ENCODE results near the gene TMEM191C.
"Not testable (repeated sequence)": the region's sequence is repeated elsewhere in the genome, so short reads cannot be mapped to it uniquely, and the experiment has no call there.

Gene TMEM191C

GRCh38 chr22:21510397-21510796 lies 43.2 kb downstream of the TMEM191C start:
- H3K9me3 ChIP-seq (ENCODE audit: insufficient read depth, low read length); DNase-seq (ENCODE audit: low read depth, low spot score); H3K4me3 ChIP-seq (ENCODE audit: insufficient read length, low read depth); H3K9ac ChIP-seq (ENCODE audit: insufficient read length, low read depth); H3K4me1 ChIP-seq (ENCODE audit: insufficient read depth, insufficient read length); H3K27me3 ChIP-seq (ENCODE audit: insufficient read depth, insufficient read length); H3K36me3 ChIP-seq (ENCODE audit: insufficient read depth, insufficient read length, low read length): not testable (repeated sequence)

GRCh38 chr22:21512022-21512421 lies 44.8 kb downstream of the TMEM191C start:
- H3K4me1 ChIP-seq (ENCODE audit: insufficient read depth, insufficient read length); H3K9me3 ChIP-seq (ENCODE audit: insufficient read depth, low read length); H3K9ac ChIP-seq (ENCODE audit: insufficient read length, low read depth); H3K36me3 ChIP-seq (ENCODE audit: insufficient read depth, insufficient read length, low read length); H3K27me3 ChIP-seq (ENCODE audit: insufficient read depth, insufficient read length); DNase-seq (ENCODE audit: low read depth, low spot score); H3K4me3 ChIP-seq (ENCODE audit: insufficient read length, low read depth): not testable (repeated sequence)

- not testable (repeated sequence) for H3K9me3 ChIP-seq (ENCODE audit: insufficient read depth, low read length); H3K4me1 ChIP-seq (ENCODE audit: insufficient read depth, insufficient read length); H3K9ac ChIP-seq (ENCODE audit: insufficient read length, low read depth); H3K36me3 ChIP-seq (ENCODE audit: insufficient read depth, insufficient read length, low read length); H3K4me3 ChIP-seq (ENCODE audit: insufficient read length, low read depth); DNase-seq (ENCODE audit: low read depth, low spot score); H3K27me3 ChIP-seq (ENCODE audit: insufficient read depth, insufficient read length)
These were observed 46.9 kb downstream of the TMEM191C start for GRCh38 chr22:21514117-21514516.

- H3K9ac ChIP-seq (ENCODE audit: insufficient read length, low read depth); DNase-seq (ENCODE audit: low read depth, low spot score); H3K27me3 ChIP-seq (ENCODE audit: insufficient read depth, insufficient read length); H3K4me1 ChIP-seq (ENCODE audit: insufficient read depth, insufficient read length); H3K9me3 ChIP-seq (ENCODE audit: insufficient read depth, low read length); H3K36me3 ChIP-seq (ENCODE audit: insufficient read depth, insufficient read length, low read length); H3K4me3 ChIP-seq (ENCODE audit: insufficient read length, low read depth): not testable (repeated sequence)
These were observed 48.0 kb downstream of the TMEM191C start for GRCh38 chr22:21515234-21515633.

- not testable (repeated sequence) for H3K4me1 ChIP-seq (ENCODE audit: insufficient read depth, insufficient read length); H3K9me3 ChIP-seq (ENCODE audit: insufficient read depth, low read length); DNase-seq (ENCODE audit: low read depth, low spot score); H3K36me3 ChIP-seq (ENCODE audit: insufficient read depth, insufficient read length, low read length); H3K27me3 ChIP-seq (ENCODE audit: insufficient read depth, insufficient read length); H3K4me3 ChIP-seq (ENCODE audit: insufficient read length, low read depth); H3K9ac ChIP-seq (ENCODE audit: insufficient read length, low read depth)
These were observed 49.3 kb downstream of the TMEM191C start for GRCh38 chr22:21516522-21516921.

- H3K9me3 ChIP-seq (ENCODE audit: insufficient read depth, low read length); H3K27me3 ChIP-seq (ENCODE audit: insufficient read depth, insufficient read length); DNase-seq (ENCODE audit: low read depth, low spot score); H3K4me1 ChIP-seq (ENCODE audit: insufficient read depth, insufficient read length); H3K9ac ChIP-seq (ENCODE audit: insufficient read length, low read depth); H3K36me3 ChIP-seq (ENCODE audit: insufficient read depth, insufficient read length, low read length); H3K4me3 ChIP-seq (ENCODE audit: insufficient read length, low read depth): not testable (repeated sequence)
These were observed 50.0 kb downstream of the TMEM191C start for GRCh38 chr22:21516970-21517764.
